ENCODE results near the gene SGSH.

DNA sequence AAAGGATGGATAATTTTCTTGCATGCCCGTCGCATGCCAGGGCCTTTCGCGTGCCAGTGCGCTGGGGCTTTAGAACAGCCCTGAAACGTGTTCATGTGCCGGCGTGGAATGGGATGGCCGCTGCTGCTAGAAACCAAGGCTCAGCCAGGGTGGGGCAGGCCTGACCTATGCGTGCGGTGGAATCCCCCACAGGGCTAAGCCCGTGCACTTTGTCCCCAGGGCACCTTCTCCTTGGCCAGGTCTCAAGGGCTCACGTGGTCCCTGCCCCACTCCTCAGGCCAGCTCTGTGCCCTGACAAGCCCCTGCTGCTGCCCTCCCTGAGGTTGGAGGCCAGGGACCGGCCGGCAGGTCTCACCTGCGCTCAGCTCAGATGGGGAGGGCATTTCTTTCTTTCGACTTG, 27.4 kb upstream of the SGSH start:
- TF ChIP-seq, protein P1, sequence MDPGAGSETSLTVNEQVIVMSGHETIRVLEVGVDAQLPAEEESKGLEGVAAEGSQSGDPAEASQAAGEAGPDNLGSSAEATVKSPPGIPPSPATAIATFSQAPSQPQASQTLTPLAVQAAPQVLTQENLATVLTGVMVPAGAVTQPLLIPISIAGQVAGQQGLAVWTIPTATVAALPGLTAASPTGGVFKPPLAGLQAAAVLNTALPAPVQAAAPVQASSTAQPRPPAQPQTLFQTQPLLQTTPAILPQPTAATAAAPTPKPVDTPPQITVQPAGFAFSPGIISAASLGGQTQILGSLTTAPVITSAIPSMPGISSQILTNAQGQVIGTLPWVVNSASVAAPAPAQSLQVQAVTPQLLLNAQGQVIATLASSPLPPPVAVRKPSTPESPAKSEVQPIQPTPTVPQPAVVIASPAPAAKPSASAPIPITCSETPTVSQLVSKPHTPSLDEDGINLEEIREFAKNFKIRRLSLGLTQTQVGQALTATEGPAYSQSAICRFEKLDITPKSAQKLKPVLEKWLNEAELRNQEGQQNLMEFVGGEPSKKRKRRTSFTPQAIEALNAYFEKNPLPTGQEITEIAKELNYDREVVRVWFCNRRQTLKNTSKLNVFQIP (CRISPR knock-in tag; IDR thresholded peaks at IDR 0.05; ENCODE audit: borderline replicate concordance, low read depth): no peak
- TF ChIP-seq SNAI2 (CRISPR knock-in tag; IDR thresholded peaks at IDR 0.05): no peak
- TF ChIP-seq CREB5 (CRISPR knock-in tag; IDR thresholded peaks at IDR 0.05; ENCODE audit: low read depth): no peak
- no peak for TF ChIP-seq RARB (CRISPR knock-in tag; IDR thresholded peaks at IDR 0.05)
- TF ChIP-seq, protein P2, sequence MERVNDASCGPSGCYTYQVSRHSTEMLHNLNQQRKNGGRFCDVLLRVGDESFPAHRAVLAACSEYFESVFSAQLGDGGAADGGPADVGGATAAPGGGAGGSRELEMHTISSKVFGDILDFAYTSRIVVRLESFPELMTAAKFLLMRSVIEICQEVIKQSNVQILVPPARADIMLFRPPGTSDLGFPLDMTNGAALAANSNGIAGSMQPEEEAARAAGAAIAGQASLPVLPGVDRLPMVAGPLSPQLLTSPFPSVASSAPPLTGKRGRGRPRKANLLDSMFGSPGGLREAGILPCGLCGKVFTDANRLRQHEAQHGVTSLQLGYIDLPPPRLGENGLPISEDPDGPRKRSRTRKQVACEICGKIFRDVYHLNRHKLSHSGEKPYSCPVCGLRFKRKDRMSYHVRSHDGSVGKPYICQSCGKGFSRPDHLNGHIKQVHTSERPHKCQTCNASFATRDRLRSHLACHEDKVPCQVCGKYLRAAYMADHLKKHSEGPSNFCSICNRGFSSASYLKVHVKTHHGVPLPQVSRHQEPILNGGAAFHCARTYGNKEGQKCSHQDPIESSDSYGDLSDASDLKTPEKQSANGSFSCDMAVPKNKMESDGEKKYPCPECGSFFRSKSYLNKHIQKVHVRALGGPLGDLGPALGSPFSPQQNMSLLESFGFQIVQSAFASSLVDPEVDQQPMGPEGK (CRISPR knock-in tag; IDR thresholded peaks at IDR 0.05; ENCODE audit: borderline replicate concordance): no peak
- no peak for TF ChIP-seq CSDC2 (CRISPR knock-in tag; IDR thresholded peaks at IDR 0.05)
- no peak for TF ChIP-seq ZNF70 (CRISPR knock-in tag; IDR thresholded peaks at IDR 0.05)
- no peak for TF ChIP-seq GLIS3 (CRISPR knock-in tag; IDR thresholded peaks at IDR 0.05)
- no peak for TF ChIP-seq ISL1 (CRISPR knock-in tag; IDR thresholded peaks at IDR 0.05)
- TF ChIP-seq BACH2 (CRISPR knock-in tag; IDR thresholded peaks at IDR 0.05; ENCODE audit: borderline replicate concordance): no peak
- TF ChIP-seq CSRNP3 (CRISPR knock-in tag; IDR thresholded peaks at IDR 0.05): no peak
- TF ChIP-seq ARNTL (CRISPR knock-in tag; IDR thresholded peaks at IDR 0.05; ENCODE audit: borderline replicate concordance, low read depth): no peak
- TF ChIP-seq ZNF565 (CRISPR knock-in tag; conservative IDR thresholded peaks at IDR 0.05; ENCODE audit: low read depth): no peak

Measured in SK-N-SH treated with all-trans-retinoic acid at 6 μM for 48 hours (cell line).